ENCODE results near the gene PLCD1. TPM values are rescaled to one million over a fixed set of nuclear protein-coding genes. Genes with fewer than 3 reads are reported as not detected.

Gene PLCD1
- total RNA-seq, 1 donor = 23.2 TPM

GRCh38 chr3:38011111-38011510 is 18.3 kb downstream of the PLCD1 start:
- H3K4me3 ChIP-seq (ENCODE audit: insufficient read depth, low read length) = no peak overlapping the region
- peak; percentile 77 for DNase-seq (ENCODE audit: insufficient read length, low spot score, missing footprints)
- H3K27ac ChIP-seq (ENCODE audit: low read depth, low read length) = no peak overlapping the region
- no peaks in the 10 kb centered on the region for H3K27me3 ChIP-seq (ENCODE audit: insufficient read depth, low read length)
- TF ChIP-seq CTCF (IDR thresholded peaks at IDR 0.05; ENCODE audit: extremely low read depth, low read depth, low read length) = no peak
- H3K36me3 ChIP-seq (ENCODE audit: insufficient read depth, low read length) = peaks cover 35% of the 10 kb centered on the region
- H3K4me1 ChIP-seq (ENCODE audit: insufficient read depth, low read length) = no peaks in the 10 kb centered on the region
- H3K79me2 ChIP-seq (ENCODE audit: insufficient read depth, low read length) = no peaks in the 10 kb centered on the region
- no peak overlapping the region for H2AFZ ChIP-seq (ENCODE audit: low read length)
- peaks cover under 1% of the 10 kb centered on the region for H3K9me3 ChIP-seq (ENCODE audit: low read depth, low read length)
- H3K4me2 ChIP-seq (ENCODE audit: insufficient read depth, low read length) = no peak overlapping the region
- H4K20me1 ChIP-seq (ENCODE audit: insufficient read depth, low read length) = no peaks in the 10 kb centered on the region

- H2AFZ ChIP-seq (ENCODE audit: low read length) = no peak overlapping the region
- no peak overlapping the region for H3K27ac ChIP-seq (ENCODE audit: low read depth, low read length)
- H3K27me3 ChIP-seq (ENCODE audit: insufficient read depth, low read length) = no peaks in the 10 kb centered on the region
- TF ChIP-seq CTCF (IDR thresholded peaks at IDR 0.05; ENCODE audit: extremely low read depth, low read depth, low read length) = no peak
- no peak overlapping the region for H3K4me2 ChIP-seq (ENCODE audit: insufficient read depth, low read length)
- no peaks in the 10 kb centered on the region for H3K4me1 ChIP-seq (ENCODE audit: insufficient read depth, low read length)
- H3K4me3 ChIP-seq (ENCODE audit: insufficient read depth, low read length) = no peak overlapping the region
- H3K36me3 ChIP-seq (ENCODE audit: insufficient read depth, low read length) = peaks cover 26% of the 10 kb centered on the region
- no peaks in the 10 kb centered on the region for H3K79me2 ChIP-seq (ENCODE audit: insufficient read depth, low read length)
- DNase-seq (ENCODE audit: insufficient read length, low spot score, missing footprints) = peak; percentile 66
- H4K20me1 ChIP-seq (ENCODE audit: insufficient read depth, low read length) = no peaks in the 10 kb centered on the region
- H3K9me3 ChIP-seq (ENCODE audit: low read depth, low read length) = no peaks in the 10 kb centered on the region
These were observed 19.4 kb downstream of the PLCD1 start for GRCh38 chr3:38009807-38010591.

- Histone ChIP-seq H2AFZ (ENCODE audit: low read length) (no peak overlapping the region), H3K36me3 (ENCODE audit: insufficient read depth, low read length) (peaks cover 21% of the 10 kb centered on the region), H3K4me2 (ENCODE audit: insufficient read depth, low read length) (no peak overlapping the region), H3K4me3 (ENCODE audit: insufficient read depth, low read length) (no peak overlapping the region), H3K4me1 (ENCODE audit: insufficient read depth, low read length) (no peaks in the 10 kb centered on the region), H4K20me1 (ENCODE audit: insufficient read depth, low read length) (peaks cover 6% of the 10 kb centered on the region), H3K27me3 (ENCODE audit: insufficient read depth, low read length) (no peaks in the 10 kb centered on the region), H3K9me3 (ENCODE audit: low read depth, low read length) (no peaks in the 10 kb centered on the region), H3K79me2 (ENCODE audit: insufficient read depth, low read length) (no peaks in the 10 kb centered on the region), H3K27ac (ENCODE audit: low read depth, low read length) (no peak overlapping the region)
- TF ChIP-seq CTCF (IDR thresholded peaks at IDR 0.05; ENCODE audit: extremely low read depth, low read depth, low read length) = no peak
- peak; percentile 65 for DNase-seq (ENCODE audit: insufficient read length, low spot score, missing footprints)
These were observed 20.4 kb downstream of the PLCD1 start for GRCh38 chr3:38008971-38009580.

GRCh38 chr3:38008191-38008701 is 21.2 kb downstream of the PLCD1 start:
- Histone ChIP-seq H3K4me3 (ENCODE audit: insufficient read depth, low read length) (no peak overlapping the region), H4K20me1 (ENCODE audit: insufficient read depth, low read length) (peaks cover 6% of the 10 kb centered on the region), H3K27me3 (ENCODE audit: insufficient read depth, low read length) (no peaks in the 10 kb centered on the region), H3K79me2 (ENCODE audit: insufficient read depth, low read length) (no peaks in the 10 kb centered on the region), H2AFZ (ENCODE audit: low read length) (no peak overlapping the region), H3K36me3 (ENCODE audit: insufficient read depth, low read length) (peaks cover 13% of the 10 kb centered on the region), H3K4me2 (ENCODE audit: insufficient read depth, low read length) (no peak overlapping the region), H3K4me1 (ENCODE audit: insufficient read depth, low read length) (no peaks in the 10 kb centered on the region), H3K27ac (ENCODE audit: low read depth, low read length) (no peak overlapping the region), H3K9me3 (ENCODE audit: low read depth, low read length) (no peaks in the 10 kb centered on the region)
- no peak for TF ChIP-seq CTCF (IDR thresholded peaks at IDR 0.05; ENCODE audit: extremely low read depth, low read depth, low read length)
- DNase-seq (ENCODE audit: insufficient read length, low spot score, missing footprints) = peak; percentile 67
